CD4-positive, alpha-beta T cell (primary cell): ENCODE measurements around the gene PYM1. TPM values are rescaled to one million over a fixed set of nuclear protein-coding genes. Genes with fewer than 3 reads are reported as not detected.

Source experiments
- ATAC-seq: fragments of 200-7000 bp; cut with Tn5 transposase; one replicate; pipeline ENCODE4 v1.10.0; 2022; ENCODE audit warnings: mild to moderate bottlenecking; ENCODE audit not compliant: poor library complexity
- CTCF ChIA-PET: fragments of 350-600 bp; sonication (Branson Sonifier 250); formaldehyde crosslinking; loops from one replicate; lab custom pipeline; 2021; ENCODE audit warnings: antibody characterized with exemption, inconsistent platforms; lab: Charles Lee
- POLR2A ChIA-PET: fragments of 350-600 bp; sonication (Branson Sonifier 250); formaldehyde crosslinking; loops from one replicate; lab custom pipeline; 2021; ENCODE audit warnings: antibody characterized with exemption, inconsistent platforms; lab: Charles Lee
- DNase-seq, 14 experiments: peaks; one replicate each; pipeline ENCODE4 v3.0.0-alpha.2; 2013 to 2020; ENCODE audit warnings: mixed read lengths in 2 of 14
- H3K27ac ChIP-seq, 2 donors: one replicate each; pipeline versions ENCODE4 v1.5.1 to v1.7.0; 2013; ENCODE audit warnings: low read length in 2 of 2, low read depth in 1 of 2, mild to moderate bottlenecking in 1 of 2
- H3K27me3 ChIP-seq, 2 experiments: 1 replicate in 1 of 2; 2 replicates in 1 of 2; pipeline versions ENCODE4 v1.6.1 to v1.7.0; 2013; ENCODE audit warnings: low read length in 2 of 2, control low read depth in 1 of 2, mild to moderate bottlenecking in 1 of 2, moderate library complexity in 1 of 2; ENCODE audit not compliant: insufficient read depth in 2 of 2, control insufficient read depth in 1 of 2
- H3K36me3 ChIP-seq: one replicate; pipeline ENCODE4 v1.6.1; 2013; ENCODE audit warnings: low read length, control low read depth; ENCODE audit not compliant: insufficient read depth
- H3K4me1 ChIP-seq: one replicate; pipeline ENCODE4 v1.6.1; 2013; ENCODE audit warnings: low read length, control low read depth; ENCODE audit not compliant: insufficient read depth
- H3K4me3 ChIP-seq: one replicate; pipeline ENCODE4 v1.5.1; 2013; ENCODE audit warnings: mild to moderate bottlenecking, low read length, moderate library complexity
- H3K9me3 ChIP-seq, 2 experiments: 1 replicate in 1 of 2; 2 replicates in 1 of 2; pipeline versions ENCODE4 v1.6.1 to v1.7.0; 2013; ENCODE audit warnings: low read length in 2 of 2, mild to moderate bottlenecking in 2 of 2, control low read depth in 1 of 2, moderate library complexity in 1 of 2; ENCODE audit not compliant: control insufficient read depth in 1 of 2, insufficient read depth in 1 of 2
- H3K27ac Mint-ChIP-seq: one replicate; pipeline ENCODE4 v1.8.0; 2020; ENCODE audit warnings: mixed read lengths
- H3K27me3 Mint-ChIP-seq: one replicate; pipeline ENCODE4 v1.8.0; 2021; ENCODE audit warnings: mixed read lengths
- H3K36me3 Mint-ChIP-seq: one replicate; pipeline ENCODE4 v1.8.0; 2021; ENCODE audit warnings: low read depth, mixed read lengths
- H3K4me1 Mint-ChIP-seq: one replicate; pipeline ENCODE4 v1.8.0; 2021; ENCODE audit warnings: low read depth, mixed read lengths
- H3K4me3 Mint-ChIP-seq: one replicate; pipeline ENCODE4 v1.8.0; 2020; ENCODE audit warnings: mild to moderate bottlenecking, mixed read lengths
- H3K9me3 Mint-ChIP-seq: one replicate; pipeline ENCODE4 v1.8.0; 2020; ENCODE audit warnings: mixed read lengths
- intact Hi-C, 2 experiments: fragments of 100-400 bp; cut with DNase I in 1 of 2; cut with micrococcal nuclease in 1 of 2; formaldehyde crosslinking; loops; one replicate each; pipeline versions ENCODE4 v1.15.1 to v1.9.0; 2023 to 2025; cut with DNase I, micrococcal nuclease
- total RNA-seq, 174 experiments: library from RNA in 2 of 174; stranded (reverse) in 2 of 174; gene quantifications; one replicate each; pipeline ENCODE4 v1.2.3 and lab custom pipeline; 2021 to 2026
- TF ChIP-seq, protein P1 (sequence below): fragments of 200-600 bp; IDR thresholded peaks from one replicate; pipeline ENCODE4 v1.8.0; 2022; ENCODE audit warnings: antibody characterized with exemption, mild to moderate bottlenecking

PYM1 gene
- total RNA-seq, 2 experiments from 2014 or later: 13.7 to 16.7 TPM

DNA sequence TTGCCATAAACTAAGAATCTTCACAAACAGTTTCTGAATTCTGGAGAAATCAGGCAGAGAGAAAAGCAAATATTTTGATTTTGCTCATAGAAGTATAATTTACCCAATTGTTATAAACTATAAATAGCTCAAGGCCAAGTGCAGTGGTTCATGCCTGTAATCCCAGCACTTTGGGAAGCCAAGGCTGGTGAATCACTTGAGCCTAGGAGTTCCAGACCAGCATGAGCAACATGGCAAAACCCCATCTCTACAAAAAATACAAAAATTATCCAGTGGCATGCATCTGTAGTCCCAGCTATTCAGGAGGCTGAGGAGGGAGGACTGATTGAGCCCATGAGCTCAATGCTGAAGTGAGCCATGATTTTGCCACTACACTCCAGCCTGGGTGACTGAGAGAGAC is 65.4 kb downstream of the PYM1 start:
- Mint-ChIP-seq H3K9me3 (no peaks in the 10 kb centered on the region), H3K36me3 (no peaks in the 10 kb centered on the region), H3K27ac (no peak overlapping the region), H3K27me3 (no peaks in the 10 kb centered on the region), H3K4me3 (no peak overlapping the region), H3K4me1 (no peaks in the 10 kb centered on the region)
- no peaks in the 10 kb centered on the region for H3K36me3 ChIP-seq
- ChIA-PET CTCF (interaction anchor here (0.7 kb wide), 1 partner anchor 74 kb away, joined by 3 read pairs; no protein-coding TSS in a partner anchor), POLR2A (no interaction called here)
- H3K4me1 ChIP-seq: no peaks in the 10 kb centered on the region
- TF ChIP-seq, protein P1, sequence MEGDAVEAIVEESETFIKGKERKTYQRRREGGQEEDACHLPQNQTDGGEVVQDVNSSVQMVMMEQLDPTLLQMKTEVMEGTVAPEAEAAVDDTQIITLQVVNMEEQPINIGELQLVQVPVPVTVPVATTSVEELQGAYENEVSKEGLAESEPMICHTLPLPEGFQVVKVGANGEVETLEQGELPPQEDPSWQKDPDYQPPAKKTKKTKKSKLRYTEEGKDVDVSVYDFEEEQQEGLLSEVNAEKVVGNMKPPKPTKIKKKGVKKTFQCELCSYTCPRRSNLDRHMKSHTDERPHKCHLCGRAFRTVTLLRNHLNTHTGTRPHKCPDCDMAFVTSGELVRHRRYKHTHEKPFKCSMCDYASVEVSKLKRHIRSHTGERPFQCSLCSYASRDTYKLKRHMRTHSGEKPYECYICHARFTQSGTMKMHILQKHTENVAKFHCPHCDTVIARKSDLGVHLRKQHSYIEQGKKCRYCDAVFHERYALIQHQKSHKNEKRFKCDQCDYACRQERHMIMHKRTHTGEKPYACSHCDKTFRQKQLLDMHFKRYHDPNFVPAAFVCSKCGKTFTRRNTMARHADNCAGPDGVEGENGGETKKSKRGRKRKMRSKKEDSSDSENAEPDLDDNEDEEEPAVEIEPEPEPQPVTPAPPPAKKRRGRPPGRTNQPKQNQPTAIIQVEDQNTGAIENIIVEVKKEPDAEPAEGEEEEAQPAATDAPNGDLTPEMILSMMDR: no peak
- no peak overlapping the region for H3K27ac ChIP-seq
- DNase-seq (no peak), ATAC-seq (no peak)
- no peak overlapping the region for H3K4me3 ChIP-seq
- H3K9me3 ChIP-seq: peaks cover 14 to 26% of the 10 kb centered on the region in 2 experiments
- intact Hi-C loops: no loop called here
- H3K27me3 ChIP-seq: no peaks in the 10 kb centered on the region

DNA sequence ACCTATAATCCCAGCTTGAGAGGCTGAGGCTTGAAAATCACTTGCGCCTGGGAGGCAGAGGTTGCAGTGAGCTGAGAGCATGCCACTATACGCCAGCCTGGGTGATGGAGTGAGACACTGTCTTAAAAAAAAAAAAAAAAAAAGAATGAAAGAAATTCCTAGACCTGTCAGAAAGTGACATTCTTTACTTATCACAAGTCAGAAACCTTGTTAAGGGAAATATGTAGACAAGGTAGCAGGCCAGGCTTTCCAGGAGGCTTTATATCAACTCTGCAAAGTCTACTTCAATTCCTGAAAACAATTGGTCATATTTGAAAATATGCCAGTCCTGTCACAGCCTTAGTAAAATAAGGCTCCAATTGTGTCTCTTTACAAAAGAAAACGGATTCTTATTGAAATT is 65.8 kb downstream of the PYM1 start:
- no peak overlapping the region for H3K4me3 ChIP-seq
- ChIA-PET CTCF (interaction anchor here (0.9 kb wide), 1 partner anchor 10 kb away, joined by 3 read pairs; no protein-coding TSS in a partner anchor), POLR2A (no interaction called here)
- H3K4me1 ChIP-seq: no peaks in the 10 kb centered on the region
- ATAC-seq (no peak), DNase-seq (no peak)
- Mint-ChIP-seq H3K27ac (no peak overlapping the region), H3K4me1 (no peaks in the 10 kb centered on the region), H3K36me3 (no peaks in the 10 kb centered on the region), H3K27me3 (no peaks in the 10 kb centered on the region), H3K9me3 (no peaks in the 10 kb centered on the region), H3K4me3 (no peak overlapping the region)
- no peaks in the 10 kb centered on the region for H3K27me3 ChIP-seq
- intact Hi-C loops: no loop called here
- H3K27ac ChIP-seq: no peak overlapping the region
- TF ChIP-seq, protein P1: no peak
- H3K36me3 ChIP-seq: no peaks in the 10 kb centered on the region
- peaks cover 14 to 24% of the 10 kb centered on the region in 2 experiments for H3K9me3 ChIP-seq

DNA sequence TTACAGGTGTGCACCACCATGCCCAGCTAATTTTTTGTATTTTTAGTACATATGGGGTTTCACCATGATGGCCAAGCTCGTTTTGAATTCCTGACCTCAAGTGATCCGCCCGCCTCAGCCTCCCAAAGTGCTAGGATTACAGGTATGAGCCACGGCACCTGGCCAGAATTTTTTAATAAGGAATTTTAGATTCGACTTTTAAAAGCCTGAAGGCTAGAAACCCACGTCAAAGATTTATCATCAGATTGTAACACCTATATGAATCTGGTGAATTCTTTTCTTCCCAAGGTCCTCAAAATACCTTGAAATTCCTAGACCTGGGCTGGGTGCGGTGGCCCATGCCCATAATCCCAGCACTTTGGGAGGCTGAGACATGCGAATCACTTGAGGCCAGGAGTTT is 66.3 kb downstream of the PYM1 start:
- Histone ChIP-seq H3K4me3 (no peak overlapping the region), H3K36me3 (no peaks in the 10 kb centered on the region), H3K9me3 (peaks cover 14 to 22% of the 10 kb centered on the region in 2 experiments), H3K27me3 (no peaks in the 10 kb centered on the region), H3K27ac (no peak overlapping the region), H3K4me1 (no peaks in the 10 kb centered on the region)
- Mint-ChIP-seq H3K36me3 (no peaks in the 10 kb centered on the region), H3K27me3 (no peaks in the 10 kb centered on the region), H3K27ac (no peak overlapping the region), H3K4me1 (no peaks in the 10 kb centered on the region), H3K4me3 (no peak overlapping the region), H3K9me3 (no peaks in the 10 kb centered on the region)
- intact Hi-C loops: no loop called here
- CTCF ChIA-PET: interaction anchor here (0.9 kb wide), 1 partner anchor 10 kb away, joined by 3 read pairs; no protein-coding TSS in a partner anchor
- ATAC-seq (no peak), DNase-seq (no peak)
- TF ChIP-seq, protein P1: no peak
- POLR2A ChIA-PET: no interaction called here
